Dendritic cell treated with granulocyte-macrophage colony-stimulating factor and Interleukin-4, amounts not matched to agents 40 ng/mL and 50 ng/mL, for 4 days (primary cell): Measurements from ENCODE around the gene CLRN1.

ENCODE experiments used
- H3K27ac Mint-ChIP-seq: one replicate; pipeline ENCODE4 v1.8.0; 2022; ENCODE audit warnings: mild to moderate bottlenecking, mixed read lengths
- H3K27me3 Mint-ChIP-seq: one replicate; pipeline ENCODE4 v1.8.0; 2022; ENCODE audit warnings: mild to moderate bottlenecking, mixed read lengths
- H3K36me3 Mint-ChIP-seq: one replicate; pipeline ENCODE4 v1.8.0; 2022; ENCODE audit warnings: low read depth, mixed read lengths
- H3K4me1 Mint-ChIP-seq: one replicate; pipeline ENCODE4 v1.8.0; 2022; ENCODE audit warnings: low read depth, mixed read lengths
- H3K4me3 Mint-ChIP-seq: one replicate; pipeline ENCODE4 v1.8.0; 2022; ENCODE audit warnings: mild to moderate bottlenecking, moderate library complexity, mixed read lengths
- H3K9me3 Mint-ChIP-seq: one replicate; pipeline ENCODE4 v1.8.0; 2022; ENCODE audit warnings: mixed read lengths
- intact Hi-C: fragments of 100-400 bp; cut with micrococcal nuclease; formaldehyde crosslinking; loops from one replicate; pipeline ENCODE4 v1.15.0; 2022

Gene CLRN1

GRCh38 chr3:150890831-150891230, 81.7 kb downstream of the CLRN1 start:
- peaks cover 50% of the 10 kb centered on the region for H3K4me1 Mint-ChIP-seq

GRCh38 chr3:150890295-150890694, 82.2 kb downstream of the CLRN1 start:
- H3K9me3 Mint-ChIP-seq = no peaks in the 10 kb centered on the region
- H3K36me3 Mint-ChIP-seq = no peaks in the 10 kb centered on the region
- intact Hi-C loops = no loop called here
- peaks cover 50% of the 10 kb centered on the region for H3K4me1 Mint-ChIP-seq
- H3K27ac Mint-ChIP-seq = no peak overlapping the region
- no peaks in the 10 kb centered on the region for H3K27me3 Mint-ChIP-seq
- no peak overlapping the region for H3K4me3 Mint-ChIP-seq

More at GRCh38 chr3:150890831-150891230, 81.7 kb downstream of the CLRN1 start:
- intact Hi-C loops = no loop called here
- no peaks in the 10 kb centered on the region for H3K9me3 Mint-ChIP-seq
- H3K27ac Mint-ChIP-seq = no peak overlapping the region
- no peaks in the 10 kb centered on the region for H3K27me3 Mint-ChIP-seq
- no peaks in the 10 kb centered on the region for H3K36me3 Mint-ChIP-seq
- H3K4me3 Mint-ChIP-seq = no peak overlapping the region

GRCh38 chr3:150889106-150889505, 83.4 kb downstream of the CLRN1 start:
- intact Hi-C loops = no loop called here
- no peaks in the 10 kb centered on the region for H3K9me3 Mint-ChIP-seq
- no peaks in the 10 kb centered on the region for H3K36me3 Mint-ChIP-seq
- H3K27ac Mint-ChIP-seq = no peak overlapping the region
- peaks cover 46% of the 10 kb centered on the region for H3K4me1 Mint-ChIP-seq
- H3K4me3 Mint-ChIP-seq = no peak overlapping the region
- H3K27me3 Mint-ChIP-seq = no peaks in the 10 kb centered on the region

GRCh38 chr3:150887031-150887430, 85.5 kb downstream of the CLRN1 start:
- H3K4me3 Mint-ChIP-seq = no peak overlapping the region
- no peaks in the 10 kb centered on the region for H3K36me3 Mint-ChIP-seq
- no peak overlapping the region for H3K27ac Mint-ChIP-seq
- no peaks in the 10 kb centered on the region for H3K9me3 Mint-ChIP-seq
- H3K4me1 Mint-ChIP-seq = peaks cover 44% of the 10 kb centered on the region
- no peaks in the 10 kb centered on the region for H3K27me3 Mint-ChIP-seq
- intact Hi-C loops = no loop called here

- no peaks in the 10 kb centered on the region for H3K9me3 Mint-ChIP-seq
- H3K4me1 Mint-ChIP-seq = peaks cover 35% of the 10 kb centered on the region
- no peak overlapping the region for H3K4me3 Mint-ChIP-seq
- no peaks in the 10 kb centered on the region for H3K27me3 Mint-ChIP-seq
- no peak overlapping the region for H3K27ac Mint-ChIP-seq
- intact Hi-C loops = no loop called here
- H3K36me3 Mint-ChIP-seq = no peaks in the 10 kb centered on the region
Observed at GRCh38 chr3:150885535-150885934, 87.0 kb downstream of the CLRN1 start.

GRCh38 chr3:150878996-150879575, 93.4 kb downstream of the CLRN1 start:
- Mint-ChIP-seq H3K4me3 (no peak overlapping the region), H3K4me1 (peaks cover 21% of the 10 kb centered on the region), H3K27me3 (no peaks in the 10 kb centered on the region), H3K27ac (no peak overlapping the region), H3K36me3 (no peaks in the 10 kb centered on the region), H3K9me3 (no peaks in the 10 kb centered on the region)
- intact Hi-C loops = no loop called here

GRCh38 chr3:150878290-150878689, 94.2 kb downstream of the CLRN1 start:
- no peaks in the 10 kb centered on the region for H3K9me3 Mint-ChIP-seq
- H3K4me1 Mint-ChIP-seq = peaks cover 21% of the 10 kb centered on the region
- no peak overlapping the region for H3K27ac Mint-ChIP-seq
- H3K36me3 Mint-ChIP-seq = no peaks in the 10 kb centered on the region
- no peaks in the 10 kb centered on the region for H3K27me3 Mint-ChIP-seq
- intact Hi-C loops = no loop called here
- H3K4me3 Mint-ChIP-seq = no peak overlapping the region

- H3K27ac Mint-ChIP-seq = no peak overlapping the region
Observed at GRCh38 chr3:150877303-150877702, 95.2 kb downstream of the CLRN1 start.

GRCh38 chr3:150876611-150877265, 95.8 kb downstream of the CLRN1 start:
- no peaks in the 10 kb centered on the region for H3K36me3 Mint-ChIP-seq
- intact Hi-C loops = no loop called here
- no peaks in the 10 kb centered on the region for H3K27me3 Mint-ChIP-seq
- peaks cover 16% of the 10 kb centered on the region for H3K4me1 Mint-ChIP-seq
- no peak overlapping the region for H3K27ac Mint-ChIP-seq
- no peaks in the 10 kb centered on the region for H3K9me3 Mint-ChIP-seq
- H3K4me3 Mint-ChIP-seq = no peak overlapping the region

More at GRCh38 chr3:150877303-150877702, 95.2 kb downstream of the CLRN1 start:
- Mint-ChIP-seq H3K4me3 (no peak overlapping the region), H3K9me3 (no peaks in the 10 kb centered on the region), H3K36me3 (no peaks in the 10 kb centered on the region), H3K4me1 (peaks cover 21% of the 10 kb centered on the region), H3K27me3 (no peaks in the 10 kb centered on the region)
- intact Hi-C loops = no loop called here
